Ishikawa (cell line): ENCODE data around the gene LGI1.

Experiments used
- EGR1 ChIP-seq: IDR thresholded peaks from 2 replicates; pipeline ENCODE4 v1.6.1; 2012
- MAX ChIP-seq: IDR thresholded peaks from 2 replicates; pipeline ENCODE4 v1.6.1; 2012

DNA sequence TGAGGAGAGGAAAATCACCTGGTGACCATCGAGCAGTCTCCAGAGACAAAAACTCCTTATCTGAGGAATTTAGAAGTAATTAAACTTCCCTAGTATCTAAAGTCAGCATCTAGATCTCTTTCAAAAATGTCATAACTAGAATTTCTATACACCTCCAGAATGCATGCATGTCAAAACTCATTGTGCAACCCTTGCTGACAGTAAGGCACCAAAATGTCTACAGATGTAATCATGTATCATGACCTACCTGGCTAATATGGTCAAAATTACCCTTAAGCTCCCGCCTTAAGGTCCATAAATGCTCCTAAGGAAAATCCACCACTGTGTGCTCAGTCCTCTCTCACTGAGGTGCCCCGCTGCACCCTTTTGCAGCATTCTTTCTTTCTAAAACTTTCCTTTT lies 16.4 kb upstream of the LGI1 start:
- no peak for TF ChIP-seq EGR1
- TF ChIP-seq MAX = no peak
